Loucy (cell line): ENCODE results near the gene RYR2.

Experiments
- H2AFZ ChIP-seq: fragments of 200-600 bp; sonication (generic); 2 replicates; pipeline ENCODE4 v1.6.0; 2016; ENCODE audit warnings: antibody characterized with exemption, mild to moderate bottlenecking, low read length, moderate library complexity
- H3F3A ChIP-seq: fragments of 200-600 bp; 2 replicates; pipeline ENCODE4 v1.6.0; 2016; ENCODE audit warnings: antibody characterized with exemption, low read depth, mild to moderate bottlenecking
- H3K27me3 ChIP-seq: fragments of 200-600 bp; sonication (generic); 2 replicates; pipeline ENCODE4 v1.6.1; 2014; ENCODE audit warnings: low read length, mild to moderate bottlenecking; ENCODE audit not compliant: insufficient read depth, poor library complexity, severe bottlenecking
- H3K36me3 ChIP-seq: fragments of 200-600 bp; sonication (generic); 2 replicates; pipeline ENCODE4 v1.6.1; 2016; ENCODE audit warnings: low read length; ENCODE audit not compliant: insufficient read depth
- H3K4me1 ChIP-seq: fragments of 200-600 bp; sonication (generic); 2 replicates; pipeline ENCODE4 v1.5.1; 2014; ENCODE audit warnings: low read length, mild to moderate bottlenecking; ENCODE audit not compliant: insufficient read depth, poor library complexity, severe bottlenecking
- H3K4me2 ChIP-seq: fragments of 200-600 bp; sonication (generic); 2 replicates; pipeline ENCODE4 v1.6.0; 2014; ENCODE audit warnings: antibody characterized with exemption, low read length, low read depth, mild to moderate bottlenecking; ENCODE audit not compliant: poor library complexity, severe bottlenecking
- H3K4me3 ChIP-seq: fragments of 200-600 bp; sonication (generic); 2 replicates; pipeline ENCODE4 v1.5.1; 2014; ENCODE audit warnings: low read length, mild to moderate bottlenecking, mixed read lengths; ENCODE audit not compliant: poor library complexity, severe bottlenecking
- H3K79me2 ChIP-seq: fragments of 200-600 bp; sonication (generic); 2 replicates; pipeline ENCODE4 v1.6.1; 2014; ENCODE audit warnings: low read length; ENCODE audit not compliant: insufficient read depth
- H3K9ac ChIP-seq: fragments of 200-600 bp; sonication (generic); 2 replicates; pipeline ENCODE4 v1.6.0; 2014; ENCODE audit warnings: mild to moderate bottlenecking, low read depth, low read length, moderate library complexity; ENCODE audit not compliant: poor library complexity, severe bottlenecking
- H3K9me2 ChIP-seq: fragments of 200-600 bp; sonication (generic); replicated peaks from 2 replicates; pipeline ENCODE4 v1.6.1; 2016; ENCODE audit warnings: low read depth, low read length, mixed read lengths
- H3K9me3 ChIP-seq: fragments of 200-600 bp; sonication (generic); 2 replicates; pipeline ENCODE4 v1.6.1; 2014; ENCODE audit warnings: mild to moderate bottlenecking, antibody characterized with exemption, low read length, low read depth; ENCODE audit not compliant: insufficient read depth
- H4K20me1 ChIP-seq: fragments of 200-600 bp; sonication (generic); 2 replicates; pipeline ENCODE4 v1.6.0; 2014; ENCODE audit warnings: antibody characterized with exemption, low read length, mild to moderate bottlenecking; ENCODE audit not compliant: insufficient read depth, poor library complexity, severe bottlenecking
- EZH2phosphoT487 ChIP-seq: fragments of 200-600 bp; IDR thresholded peaks from 2 replicates; pipeline ENCODE4 v1.6.1; 2018; ENCODE audit warnings: antibody characterized with exemption, mild to moderate bottlenecking, moderate library complexity, borderline replicate concordance
- TF ChIP-seq, protein P1 (sequence below): fragments of 200-600 bp; sonication (generic); conservative IDR thresholded peaks from 2 replicates; pipeline ENCODE4 v1.5.1; 2014; ENCODE audit warnings: mild to moderate bottlenecking, antibody characterized with exemption, low read length

Gene RYR2

DNA sequence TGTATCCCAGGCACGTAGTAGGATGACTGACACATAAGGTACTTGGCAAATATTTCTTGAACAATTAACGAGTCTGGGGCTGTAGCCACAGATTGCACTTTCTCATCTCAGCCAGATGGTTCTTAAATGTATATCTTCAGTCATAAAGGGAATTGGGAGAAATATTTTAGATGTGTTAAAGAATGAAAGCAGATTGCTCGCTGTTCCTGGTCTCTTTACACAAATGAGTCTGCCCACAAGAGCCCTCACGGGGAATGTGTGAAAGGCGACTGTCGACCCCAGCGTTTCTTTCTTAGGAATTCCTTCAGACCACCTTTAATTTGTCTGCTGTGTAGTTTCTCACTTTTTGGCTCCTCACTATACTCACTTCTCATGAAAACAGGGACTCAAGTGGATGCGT is 38.5 kb upstream of the RYR2 start:
- Histone ChIP-seq H3K4me2 (no peak overlapping the region), H3K27me3 (no peaks in the 10 kb centered on the region), H2AFZ (no peak overlapping the region), H4K20me1 (no peaks in the 10 kb centered on the region), H3K4me3 (no peak overlapping the region), H3F3A (no peaks in the 10 kb centered on the region), H3K9me3 (no peaks in the 10 kb centered on the region; the same call in 1 of the 2 replicates), H3K9ac (no peak overlapping the region), H3K79me2 (no peaks in the 10 kb centered on the region), H3K4me1 (no peaks in the 10 kb centered on the region), H3K9me2 (no peaks in the 10 kb centered on the region), H3K36me3 (no peaks in the 10 kb centered on the region)
- TF ChIP-seq, protein P1, sequence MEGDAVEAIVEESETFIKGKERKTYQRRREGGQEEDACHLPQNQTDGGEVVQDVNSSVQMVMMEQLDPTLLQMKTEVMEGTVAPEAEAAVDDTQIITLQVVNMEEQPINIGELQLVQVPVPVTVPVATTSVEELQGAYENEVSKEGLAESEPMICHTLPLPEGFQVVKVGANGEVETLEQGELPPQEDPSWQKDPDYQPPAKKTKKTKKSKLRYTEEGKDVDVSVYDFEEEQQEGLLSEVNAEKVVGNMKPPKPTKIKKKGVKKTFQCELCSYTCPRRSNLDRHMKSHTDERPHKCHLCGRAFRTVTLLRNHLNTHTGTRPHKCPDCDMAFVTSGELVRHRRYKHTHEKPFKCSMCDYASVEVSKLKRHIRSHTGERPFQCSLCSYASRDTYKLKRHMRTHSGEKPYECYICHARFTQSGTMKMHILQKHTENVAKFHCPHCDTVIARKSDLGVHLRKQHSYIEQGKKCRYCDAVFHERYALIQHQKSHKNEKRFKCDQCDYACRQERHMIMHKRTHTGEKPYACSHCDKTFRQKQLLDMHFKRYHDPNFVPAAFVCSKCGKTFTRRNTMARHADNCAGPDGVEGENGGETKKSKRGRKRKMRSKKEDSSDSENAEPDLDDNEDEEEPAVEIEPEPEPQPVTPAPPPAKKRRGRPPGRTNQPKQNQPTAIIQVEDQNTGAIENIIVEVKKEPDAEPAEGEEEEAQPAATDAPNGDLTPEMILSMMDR = no peak
- TF ChIP-seq EZH2phosphoT487 = no peak

DNA sequence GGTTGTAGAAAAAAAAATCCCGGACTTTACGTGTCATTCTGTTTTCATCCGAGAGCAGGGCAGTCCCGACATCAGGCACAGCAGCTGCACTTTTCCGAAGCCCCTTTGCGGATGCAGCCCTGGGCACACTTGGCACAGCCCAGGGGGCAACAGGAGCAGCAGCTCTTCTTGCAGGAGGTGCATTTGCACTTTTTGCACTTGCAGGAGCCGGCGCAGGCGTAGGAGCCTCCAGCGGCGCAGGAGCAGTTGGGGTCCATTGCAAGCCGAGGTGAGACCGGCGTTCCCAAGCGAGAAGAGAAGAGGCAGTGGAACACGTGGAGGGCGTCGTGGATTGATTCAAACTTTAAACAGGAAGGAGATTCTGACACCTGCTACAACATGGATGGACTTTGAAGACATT is 37.9 kb upstream of the RYR2 start, which contains the start of gene MT1HL1:
Gene MT1HL1 (minus strand): TSS at position 326 of the 400 bp plus-strand sequence. CDS start 69 bp downstream, at position 257.
- H3K9me2 ChIP-seq = no peaks in the 10 kb centered on the region
- no peaks in the 10 kb centered on the region for H3F3A ChIP-seq
- no peak for TF ChIP-seq EZH2phosphoT487
- TF ChIP-seq, protein P1 = no peak
- H2AFZ ChIP-seq = no peak within 1 kb of the TSS
- H3K9ac ChIP-seq = no peak within 1 kb of the TSS
- no peaks in the 10 kb centered on the region for H3K36me3 ChIP-seq
- H3K27me3 ChIP-seq = no peaks in the 10 kb centered on the region
- no peaks in the 10 kb centered on the region; the same call in 1 of the 2 replicates for H3K9me3 ChIP-seq
- no peak within 1 kb of the TSS for H3K4me2 ChIP-seq
- H3K79me2 ChIP-seq = no peaks in the 10 kb centered on the region
- H4K20me1 ChIP-seq = no peaks in the 10 kb centered on the region
- no peaks in the 10 kb centered on the region for H3K4me1 ChIP-seq
- H3K4me3 ChIP-seq = no peak within 1 kb of the TSS

DNA sequence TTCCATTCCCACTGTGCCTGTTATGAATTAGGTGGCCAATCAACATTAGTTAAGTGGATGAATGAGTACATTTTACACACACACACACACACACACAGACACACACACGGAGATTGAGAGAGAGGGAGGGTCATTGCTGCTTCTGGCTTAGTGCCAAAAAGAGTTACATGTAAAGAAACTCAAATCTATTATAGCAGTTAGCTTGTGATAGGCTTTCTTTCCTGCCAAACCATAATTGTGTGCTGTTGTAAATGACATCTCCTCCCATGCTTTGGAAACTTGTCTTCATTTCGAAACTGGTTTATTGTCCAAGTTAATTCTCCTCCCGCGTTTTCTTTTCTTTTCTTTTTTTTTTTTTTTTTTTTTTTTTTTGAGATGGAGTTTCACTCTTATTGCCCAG is 36.3 kb upstream of the RYR2 start:
- no peak overlapping the region for H2AFZ ChIP-seq
- H3K4me1 ChIP-seq = no peaks in the 10 kb centered on the region
- H3K27me3 ChIP-seq = no peaks in the 10 kb centered on the region
- TF ChIP-seq EZH2phosphoT487 = no peak
- TF ChIP-seq, protein P1 = no peak
- H3K9me3 ChIP-seq = no peaks in the 10 kb centered on the region
- no peak overlapping the region for H3K4me2 ChIP-seq
- no peaks in the 10 kb centered on the region for H3K9me2 ChIP-seq
- no peaks in the 10 kb centered on the region for H3F3A ChIP-seq
- H3K36me3 ChIP-seq = no peaks in the 10 kb centered on the region
- H3K4me3 ChIP-seq = no peak overlapping the region
- H3K79me2 ChIP-seq = no peaks in the 10 kb centered on the region
- no peak overlapping the region for H3K9ac ChIP-seq
- no peaks in the 10 kb centered on the region for H4K20me1 ChIP-seq
